HepG2 (cell line): ENCODE measurements around the gene IRF2BPL. TPM values are rescaled to one million over a fixed set of nuclear protein-coding genes. Genes with fewer than 3 reads are reported as not detected.

Source experiments
- AHR ChIP-seq: IDR thresholded peaks from 2 replicates; pipeline ENCODE4 v1.6.1; 2018; ENCODE audit warnings: missing genetic modification reagents, missing compliant biosample characterization
- FLYWCH1 ChIP-seq: sonication (generic); formaldehyde crosslinking; IDR thresholded peaks from 2 replicates; pipeline ENCODE4 v1.8.1; 2023; ENCODE audit warnings: mild to moderate bottlenecking, missing genetic modification reagents
- GATAD2A ChIP-seq: IDR thresholded peaks from 2 replicates; pipeline ENCODE4 v1.6.1; 2016
- JUNB ChIP-seq: sonication (generic); formaldehyde crosslinking; IDR thresholded peaks from 2 replicates; pipeline ENCODE4 v1.8.0; 2022; ENCODE audit warnings: missing genetic modification reagents, mild to moderate bottlenecking, borderline replicate concordance
- KDM5B ChIP-seq: sonication (generic); formaldehyde crosslinking; IDR thresholded peaks from 2 replicates; pipeline ENCODE4 v1.4.0; 2020; ENCODE audit warnings: missing genetic modification reagents, mild to moderate bottlenecking, borderline replicate concordance
- TRIM24 ChIP-seq: sonication (generic); formaldehyde crosslinking; IDR thresholded peaks from 2 replicates; pipeline ENCODE4 v1.8.0; 2022; ENCODE audit warnings: mild to moderate bottlenecking, missing genetic modification reagents
- U2AF2 ChIP-seq: fragments of 200-400 bp; formaldehyde crosslinking; IDR thresholded peaks from 2 replicates; pipeline ENCODE4 v1.6.1; 2017; ENCODE audit warnings: low read depth, mild to moderate bottlenecking, low read length
- ZBTB21 ChIP-seq: sonication (generic); formaldehyde crosslinking; IDR thresholded peaks from 2 replicates; pipeline ENCODE4 v1.4.0; 2020; ENCODE audit warnings: missing genetic modification reagents
- ZFX ChIP-seq: sonication (generic); formaldehyde crosslinking; IDR thresholded peaks from 2 replicates; pipeline ENCODE4 v1.4.0; 2020; ENCODE audit warnings: mild to moderate bottlenecking, low read depth, missing genetic modification reagents, moderate library complexity
- ZKSCAN1 ChIP-seq: fragments of 150-350 bp; IDR thresholded peaks from 2 replicates; pipeline ENCODE4 v1.6.1; 2014; ENCODE audit warnings: low read length
- ZNF720 ChIP-seq: sonication (generic); formaldehyde crosslinking; IDR thresholded peaks from 2 replicates; pipeline ENCODE4 v1.4.0; 2020; ENCODE audit warnings: missing genetic modification reagents
- ZSCAN20 ChIP-seq: sonication (generic); formaldehyde crosslinking; IDR thresholded peaks from 2 replicates; pipeline ENCODE4 v1.4.0; 2020; ENCODE audit warnings: missing genetic modification reagents, mild to moderate bottlenecking, borderline replicate concordance
- polyA plus RNA-seq, 8 experiments: library from polyadenylated mRNA; depleted of rRNA in 3 of 8; stranded (reverse) in 7 of 8; unstranded in 1 of 8; fragments of >200 nt; fragmentation: Illumina TruSeq in 4 of 8; extraction: Trizol in 4 of 8; gene quantifications; 2 replicates each; pipeline versions ENCODE4 v1.2.1 to v1.2.3, GENCODE V29; 2011 to 2016; ENCODE audit warnings: low read depth in 4 of 8, missing spikeins in 1 of 8, mixed read lengths in 1 of 8; ENCODE audit not compliant: insufficient read depth in 1 of 8
- total RNA-seq, 5 experiments: library from RNA; depleted of rRNA; stranded (reverse); fragments of >200 nt; fragmentation: Illumina TruSeq; extraction: Trizol; gene quantifications; 2 replicates each; pipeline ENCODE4 v1.2.3, GENCODE V29; 2016; ENCODE audit warnings: low read depth in 1 of 5
- TF ChIP-seq, protein P1 (sequence below): sonication (generic); formaldehyde crosslinking; IDR thresholded peaks from 2 replicates; pipeline ENCODE4 v1.5.1; 2020; ENCODE audit warnings: missing genetic modification reagents, mild to moderate bottlenecking, borderline replicate concordance
- TF ChIP-seq, protein P2 (sequence below): sonication (generic); formaldehyde crosslinking; IDR thresholded peaks from 2 replicates; pipeline ENCODE4 v1.8.1; 2023; ENCODE audit warnings: mild to moderate bottlenecking, missing genetic modification reagents
- TF ChIP-seq, protein P3 (sequence below): sonication (generic); formaldehyde crosslinking; IDR thresholded peaks from 2 replicates; pipeline ENCODE4 v1.5.1; 2020; ENCODE audit warnings: mild to moderate bottlenecking, missing genetic modification reagents, moderate library complexity
- TF ChIP-seq, protein P4 (sequence below): sonication (generic); formaldehyde crosslinking; IDR thresholded peaks from 2 replicates; pipeline ENCODE4 v1.4.0; 2020; ENCODE audit warnings: missing genetic modification reagents
- TF ChIP-seq, protein P5 (sequence below): sonication (generic); formaldehyde crosslinking; IDR thresholded peaks from 2 replicates; pipeline ENCODE4 v1.8.1; 2023; ENCODE audit warnings: mild to moderate bottlenecking, moderate library complexity, missing genetic modification reagents
- TF ChIP-seq, protein P6 (sequence below): sonication (generic); formaldehyde crosslinking; IDR thresholded peaks from 2 replicates; pipeline ENCODE4 v1.9.0; 2022; ENCODE audit warnings: low read depth, missing genetic modification reagents
- TF ChIP-seq, protein P7 (sequence below): IDR thresholded peaks from 2 replicates; pipeline ENCODE4 v1.6.1; 2016

Gene IRF2BPL
- total and polyA plus RNA-seq, 2 of the 13 experiments (the other 11 are each of a cell fraction or from before 2014, with no cell fraction given): 6.6 to 8.4 TPM

DNA sequence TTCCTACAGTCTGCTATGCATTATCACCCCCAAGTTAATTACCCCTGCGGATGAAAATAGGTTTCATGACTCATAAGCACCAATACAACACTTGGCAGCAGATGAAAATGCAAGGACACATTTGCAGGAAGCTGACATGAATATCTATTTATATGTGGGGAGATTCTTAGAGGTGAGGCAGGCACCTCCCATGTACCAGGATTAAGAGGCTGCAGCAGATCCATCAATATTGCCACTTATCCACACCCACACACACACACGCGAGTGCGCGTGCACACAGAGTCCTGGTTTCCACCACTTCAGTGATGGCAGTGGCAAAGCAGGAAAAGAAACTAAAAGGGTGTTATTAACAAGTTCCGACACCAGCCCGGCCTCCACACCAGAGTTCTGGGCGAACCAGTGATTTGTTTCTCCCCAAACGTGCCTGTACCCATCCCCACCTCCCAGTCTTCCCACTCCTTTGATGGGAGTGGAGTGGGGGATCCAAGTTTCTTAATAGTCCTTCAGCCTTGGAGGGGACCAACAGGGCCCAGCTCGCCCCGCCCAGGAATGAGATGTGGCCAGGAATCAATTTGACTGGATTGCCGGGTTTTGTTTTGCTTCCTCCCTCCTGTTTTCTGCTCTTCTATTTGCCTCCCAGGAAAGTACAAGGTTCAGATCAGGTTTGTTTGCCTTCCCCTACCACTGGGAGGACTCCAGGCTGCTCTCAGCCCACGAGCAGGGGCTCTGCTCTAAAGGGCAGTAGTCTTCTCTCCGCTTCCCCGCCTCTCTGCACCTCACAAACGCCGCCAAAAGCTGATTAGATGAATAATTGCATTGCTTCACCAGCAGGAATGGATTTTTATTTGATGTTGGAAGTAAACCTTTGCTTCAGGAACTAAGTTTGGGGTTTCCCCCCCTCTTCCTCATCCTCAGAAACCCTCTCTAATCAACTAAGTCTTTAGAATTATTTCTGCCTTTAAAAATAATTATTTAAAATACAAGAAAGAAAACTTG lies 5.2 kb downstream of the IRF2BPL start (continued):
- TF ChIP-seq, protein P1, sequence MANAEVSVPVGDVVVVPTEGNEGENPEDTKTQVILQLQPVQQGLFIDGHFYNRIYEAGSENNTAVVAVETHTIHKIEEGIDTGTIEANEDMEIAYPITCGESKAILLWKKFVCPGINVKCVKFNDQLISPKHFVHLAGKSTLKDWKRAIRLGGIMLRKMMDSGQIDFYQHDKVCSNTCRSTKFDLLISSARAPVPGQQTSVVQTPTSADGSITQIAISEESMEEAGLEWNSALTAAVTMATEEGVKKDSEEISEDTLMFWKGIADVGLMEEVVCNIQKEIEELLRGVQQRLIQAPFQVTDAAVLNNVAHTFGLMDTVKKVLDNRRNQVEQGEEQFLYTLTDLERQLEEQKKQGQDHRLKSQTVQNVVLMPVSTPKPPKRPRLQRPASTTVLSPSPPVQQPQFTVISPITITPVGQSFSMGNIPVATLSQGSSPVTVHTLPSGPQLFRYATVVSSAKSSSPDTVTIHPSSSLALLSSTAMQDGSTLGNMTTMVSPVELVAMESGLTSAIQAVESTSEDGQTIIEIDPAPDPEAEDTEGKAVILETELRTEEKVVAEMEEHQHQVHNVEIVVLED: no peak
- TF ChIP-seq ZBTB21 (CRISPR knock-in tag) (no peak), JUNB (CRISPR knock-in tag) (no peak), ZSCAN20 (CRISPR knock-in tag) (no peak), FLYWCH1 (CRISPR knock-in tag) (no peak), ZNF720 (no peak), GATAD2A (CRISPR knock-in tag) (peak; percentile 88), TRIM24 (CRISPR knock-in tag) (no peak), ZKSCAN1 (no peak), KDM5B (CRISPR knock-in tag) (no peak), U2AF2 (no peak), ZFX (CRISPR knock-in tag) (no peak; the same call in 1 of the 2 replicates), AHR (CRISPR knock-in tag) (no peak)
- TF ChIP-seq, protein P2, sequence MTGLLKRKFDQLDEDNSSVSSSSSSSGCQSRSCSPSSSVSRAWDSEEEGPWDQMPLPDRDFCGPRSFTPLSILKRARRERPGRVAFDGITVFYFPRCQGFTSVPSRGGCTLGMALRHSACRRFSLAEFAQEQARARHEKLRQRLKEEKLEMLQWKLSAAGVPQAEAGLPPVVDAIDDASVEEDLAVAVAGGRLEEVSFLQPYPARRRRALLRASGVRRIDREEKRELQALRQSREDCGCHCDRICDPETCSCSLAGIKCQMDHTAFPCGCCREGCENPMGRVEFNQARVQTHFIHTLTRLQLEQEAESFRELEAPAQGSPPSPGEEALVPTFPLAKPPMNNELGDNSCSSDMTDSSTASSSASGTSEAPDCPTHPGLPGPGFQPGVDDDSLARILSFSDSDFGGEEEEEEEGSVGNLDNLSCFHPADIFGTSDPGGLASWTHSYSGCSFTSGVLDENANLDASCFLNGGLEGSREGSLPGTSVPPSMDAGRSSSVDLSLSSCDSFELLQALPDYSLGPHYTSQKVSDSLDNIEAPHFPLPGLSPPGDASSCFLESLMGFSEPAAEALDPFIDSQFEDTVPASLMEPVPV (CRISPR knock-in tag): no peak
- TF ChIP-seq, protein P3, sequence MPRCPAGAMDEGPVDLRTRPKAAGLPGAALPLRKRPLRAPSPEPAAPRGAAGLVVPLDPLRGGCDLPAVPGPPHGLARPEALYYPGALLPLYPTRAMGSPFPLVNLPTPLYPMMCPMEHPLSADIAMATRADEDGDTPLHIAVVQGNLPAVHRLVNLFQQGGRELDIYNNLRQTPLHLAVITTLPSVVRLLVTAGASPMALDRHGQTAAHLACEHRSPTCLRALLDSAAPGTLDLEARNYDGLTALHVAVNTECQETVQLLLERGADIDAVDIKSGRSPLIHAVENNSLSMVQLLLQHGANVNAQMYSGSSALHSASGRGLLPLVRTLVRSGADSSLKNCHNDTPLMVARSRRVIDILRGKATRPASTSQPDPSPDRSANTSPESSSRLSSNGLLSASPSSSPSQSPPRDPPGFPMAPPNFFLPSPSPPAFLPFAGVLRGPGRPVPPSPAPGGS: 0 out of 2 replicates have a peak, but pooled peaks have one; percentile 34
- TF ChIP-seq, protein P4, sequence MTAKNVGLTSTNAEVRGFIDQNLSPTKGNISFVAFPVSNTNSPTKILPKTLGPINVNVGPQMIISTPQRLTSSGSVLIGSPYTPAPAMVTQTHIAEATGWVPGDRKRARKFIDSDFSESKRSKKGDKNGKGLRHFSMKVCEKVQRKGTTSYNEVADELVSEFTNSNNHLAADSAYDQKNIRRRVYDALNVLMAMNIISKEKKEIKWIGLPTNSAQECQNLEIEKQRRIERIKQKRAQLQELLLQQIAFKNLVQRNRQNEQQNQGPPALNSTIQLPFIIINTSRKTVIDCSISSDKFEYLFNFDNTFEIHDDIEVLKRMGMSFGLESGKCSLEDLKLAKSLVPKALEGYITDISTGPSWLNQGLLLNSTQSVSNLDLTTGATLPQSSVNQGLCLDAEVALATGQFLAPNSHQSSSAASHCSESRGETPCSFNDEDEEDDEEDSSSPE: no peak
- TF ChIP-seq, protein P5, sequence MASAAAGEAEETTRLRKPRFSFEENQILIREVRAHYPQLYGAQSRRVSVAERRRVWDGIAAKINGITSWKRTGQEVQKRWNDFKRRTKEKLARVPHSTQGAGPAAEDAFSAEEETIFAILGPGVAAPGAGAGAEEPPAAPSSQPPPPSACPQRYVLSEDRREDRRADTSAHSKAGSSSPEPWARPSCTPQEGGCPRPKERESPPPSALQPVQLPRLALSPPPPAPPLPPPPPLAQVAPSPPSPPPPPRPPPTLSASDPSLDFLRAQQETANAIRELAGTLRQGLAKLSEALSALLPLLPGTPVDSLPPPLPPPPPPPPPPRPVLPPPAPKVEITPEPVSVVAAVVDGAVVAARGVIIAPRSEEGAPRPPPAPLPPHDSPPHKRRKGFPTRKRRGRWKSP: no peak
- TF ChIP-seq, protein P6, sequence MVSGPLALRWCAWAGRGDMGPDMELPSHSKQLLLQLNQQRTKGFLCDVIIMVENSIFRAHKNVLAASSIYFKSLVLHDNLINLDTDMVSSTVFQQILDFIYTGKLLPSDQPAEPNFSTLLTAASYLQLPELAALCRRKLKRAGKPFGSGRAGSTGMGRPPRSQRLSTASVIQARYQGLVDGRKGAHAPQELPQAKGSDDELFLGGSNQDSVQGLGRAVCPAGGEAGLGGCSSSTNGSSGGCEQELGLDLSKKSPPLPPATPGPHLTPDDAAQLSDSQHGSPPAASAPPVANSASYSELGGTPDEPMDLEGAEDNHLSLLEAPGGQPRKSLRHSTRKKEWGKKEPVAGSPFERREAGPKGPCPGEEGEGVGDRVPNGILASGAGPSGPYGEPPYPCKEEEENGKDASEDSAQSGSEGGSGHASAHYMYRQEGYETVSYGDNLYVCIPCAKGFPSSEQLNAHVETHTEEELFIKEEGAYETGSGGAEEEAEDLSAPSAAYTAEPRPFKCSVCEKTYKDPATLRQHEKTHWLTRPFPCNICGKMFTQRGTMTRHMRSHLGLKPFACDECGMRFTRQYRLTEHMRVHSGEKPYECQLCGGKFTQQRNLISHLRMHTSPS (CRISPR knock-in tag): no peak
- TF ChIP-seq, protein P7, sequence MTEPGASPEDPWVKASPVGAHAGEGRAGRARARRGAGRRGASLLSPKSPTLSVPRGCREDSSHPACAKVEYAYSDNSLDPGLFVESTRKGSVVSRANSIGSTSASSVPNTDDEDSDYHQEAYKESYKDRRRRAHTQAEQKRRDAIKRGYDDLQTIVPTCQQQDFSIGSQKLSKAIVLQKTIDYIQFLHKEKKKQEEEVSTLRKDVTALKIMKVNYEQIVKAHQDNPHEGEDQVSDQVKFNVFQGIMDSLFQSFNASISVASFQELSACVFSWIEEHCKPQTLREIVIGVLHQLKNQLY: peak; percentile 83
